ENCODE data around the gene HOXA4.

DNA sequence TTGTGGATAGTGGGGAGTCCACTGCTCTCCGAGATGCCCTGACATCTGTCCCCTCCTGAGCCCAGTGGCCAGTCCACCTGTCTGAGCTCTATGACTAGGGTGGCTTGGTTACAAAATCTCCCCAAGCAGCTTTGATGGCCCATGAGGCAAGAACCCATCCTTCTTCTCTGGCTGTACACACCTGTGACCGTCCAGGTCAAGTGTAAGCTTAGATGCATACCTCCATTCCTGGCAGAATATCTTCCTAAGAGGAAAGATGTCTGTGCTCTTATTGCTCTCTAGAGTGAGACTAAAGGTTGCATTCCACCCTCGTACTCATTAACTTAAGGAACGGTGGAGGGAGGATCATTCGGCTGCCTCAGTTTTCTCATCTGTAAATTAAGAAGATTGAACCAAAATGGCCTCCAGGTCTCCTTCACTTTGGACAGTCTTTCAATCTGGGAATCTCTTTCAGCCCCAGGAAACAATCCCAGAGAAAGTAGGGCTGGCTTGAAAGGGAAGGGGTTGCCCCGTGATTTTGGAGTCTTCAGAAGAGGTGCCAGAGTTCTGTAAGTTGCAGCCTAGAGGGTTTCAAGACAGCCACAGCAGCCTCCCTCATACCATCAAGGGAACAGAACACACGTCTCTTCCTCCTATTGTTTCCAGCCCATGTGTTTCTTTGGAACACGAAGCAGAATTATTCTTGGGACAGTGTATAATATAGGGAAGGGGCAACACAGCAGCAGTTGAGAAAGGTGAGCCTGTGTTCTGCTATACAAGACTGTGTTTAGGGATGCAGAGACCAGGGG lies 5.5 kb downstream of the HOXA4 start:
- no peak for TF ChIP-seq POLR2A (IDR thresholded peaks at IDR 0.05)
- TF ChIP-seq, protein P1, sequence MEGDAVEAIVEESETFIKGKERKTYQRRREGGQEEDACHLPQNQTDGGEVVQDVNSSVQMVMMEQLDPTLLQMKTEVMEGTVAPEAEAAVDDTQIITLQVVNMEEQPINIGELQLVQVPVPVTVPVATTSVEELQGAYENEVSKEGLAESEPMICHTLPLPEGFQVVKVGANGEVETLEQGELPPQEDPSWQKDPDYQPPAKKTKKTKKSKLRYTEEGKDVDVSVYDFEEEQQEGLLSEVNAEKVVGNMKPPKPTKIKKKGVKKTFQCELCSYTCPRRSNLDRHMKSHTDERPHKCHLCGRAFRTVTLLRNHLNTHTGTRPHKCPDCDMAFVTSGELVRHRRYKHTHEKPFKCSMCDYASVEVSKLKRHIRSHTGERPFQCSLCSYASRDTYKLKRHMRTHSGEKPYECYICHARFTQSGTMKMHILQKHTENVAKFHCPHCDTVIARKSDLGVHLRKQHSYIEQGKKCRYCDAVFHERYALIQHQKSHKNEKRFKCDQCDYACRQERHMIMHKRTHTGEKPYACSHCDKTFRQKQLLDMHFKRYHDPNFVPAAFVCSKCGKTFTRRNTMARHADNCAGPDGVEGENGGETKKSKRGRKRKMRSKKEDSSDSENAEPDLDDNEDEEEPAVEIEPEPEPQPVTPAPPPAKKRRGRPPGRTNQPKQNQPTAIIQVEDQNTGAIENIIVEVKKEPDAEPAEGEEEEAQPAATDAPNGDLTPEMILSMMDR (IDR thresholded peaks at IDR 0.05) = no peak
